ENCODE results near the gene UST. TPM values are rescaled to one million over a fixed set of nuclear protein-coding genes. Genes with fewer than 3 reads are reported as not detected.

The UST gene
- total RNA-seq, 1 donor from 2014 or later = 33.3 TPM

DNA sequence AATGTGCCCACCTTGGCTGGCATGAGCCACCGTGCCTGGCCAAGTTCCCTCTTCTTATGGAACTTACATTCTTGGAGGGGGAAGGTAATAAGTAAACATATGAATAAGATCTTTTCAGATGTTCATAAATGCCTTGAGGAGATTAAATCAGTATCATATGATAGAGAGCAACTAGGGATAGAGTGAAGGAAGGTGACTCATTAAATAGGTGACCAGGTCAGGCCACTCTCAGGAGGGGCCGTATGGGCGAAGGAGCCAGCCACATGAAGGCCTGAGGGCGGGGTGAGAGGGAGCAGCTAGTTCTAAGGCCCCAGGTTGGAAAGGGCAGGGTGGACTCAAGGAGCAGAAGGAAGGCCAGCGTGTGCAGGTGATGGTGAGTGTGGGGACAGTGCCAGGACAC, 91.1 kb downstream of the UST start:
- Histone ChIP-seq H3K9ac (no peak overlapping the region), H3K9me3 (ENCODE audit: low read depth) (no peaks in the 10 kb centered on the region), H3K4me2 (no peak overlapping the region), H2AFZ (replicated peaks) (no peak overlapping the region), H3K36me3 (no peaks in the 10 kb centered on the region), H4K20me1 (ENCODE audit: low read depth) (peaks cover 26% of the 10 kb centered on the region), H3K4me3 (no peak overlapping the region), H3K27ac (no peak overlapping the region), H3F3A (ENCODE audit: low read depth) (no peaks in the 10 kb centered on the region), H3K27me3 (no peaks in the 10 kb centered on the region), H3K79me2 (ENCODE audit: low read depth) (peaks cover 99% of the 10 kb centered on the region), H3K4me1 (peaks cover 5% of the 10 kb centered on the region)
- H3K9me3 Mint-ChIP-seq = no peaks in the 10 kb centered on the region
- no peak overlapping the region for H3K27ac Mint-ChIP-seq
- peaks cover 5% of the 10 kb centered on the region for H3K4me1 Mint-ChIP-seq
- H3K36me3 Mint-ChIP-seq = peaks cover 8% of the 10 kb centered on the region
- TF ChIP-seq EZH2phosphoT487 (IDR thresholded peaks at IDR 0.05) (no peak), EZH2 (IDR thresholded peaks at IDR 0.05) (no peak), CTCF (IDR thresholded peaks at IDR 0.05) (no peak)
- H3K27me3 Mint-ChIP-seq (ENCODE audit: insufficient read depth, low read depth) = peaks cover 2% of the 10 kb centered on the region
- no peak for DNase-seq (ENCODE audit: low spot score)
- no peak overlapping the region for H3K4me3 Mint-ChIP-seq

- Mint-ChIP-seq H3K27me3 (ENCODE audit: insufficient read depth, low read depth) (peaks cover 2% of the 10 kb centered on the region), H3K9me3 (no peaks in the 10 kb centered on the region), H3K27ac (no peak overlapping the region), H3K36me3 (peaks cover 8% of the 10 kb centered on the region), H3K4me1 (peaks cover 9% of the 10 kb centered on the region), H3K4me3 (no peak overlapping the region)
- H3K27me3 ChIP-seq = no peaks in the 10 kb centered on the region
- H3K4me1 ChIP-seq = peaks cover 5% of the 10 kb centered on the region
- DNase-seq (ENCODE audit: low spot score) = no peak
- H3K4me2 ChIP-seq = no peak overlapping the region
- no peaks in the 10 kb centered on the region for H3K36me3 ChIP-seq
- H3F3A ChIP-seq (ENCODE audit: low read depth) = no peaks in the 10 kb centered on the region
- H3K79me2 ChIP-seq (ENCODE audit: low read depth) = peaks cover 96% of the 10 kb centered on the region
- peaks cover 36% of the 10 kb centered on the region for H4K20me1 ChIP-seq (ENCODE audit: low read depth)
- H3K9me3 ChIP-seq (ENCODE audit: low read depth) = no peaks in the 10 kb centered on the region
- no peak for TF ChIP-seq EZH2 (IDR thresholded peaks at IDR 0.05)
- TF ChIP-seq CTCF (IDR thresholded peaks at IDR 0.05) = no peak
- TF ChIP-seq EZH2phosphoT487 (IDR thresholded peaks at IDR 0.05) = no peak
- no peak overlapping the region for H3K9ac ChIP-seq
- no peak overlapping the region for H2AFZ ChIP-seq (replicated peaks)
- H3K4me3 ChIP-seq = no peak overlapping the region
- no peak overlapping the region for H3K27ac ChIP-seq
Observed at GRCh38 chr6:148839044-148839443, 92.2 kb downstream of the UST start.

GRCh38 chr6:148840256-148840655, 93.4 kb downstream of the UST start:
- Histone ChIP-seq H3K4me1 (peaks cover 5% of the 10 kb centered on the region), H3K9me3 (ENCODE audit: low read depth) (no peaks in the 10 kb centered on the region), H4K20me1 (ENCODE audit: low read depth) (peaks cover 37% of the 10 kb centered on the region), H3K4me2 (no peak overlapping the region), H3K79me2 (ENCODE audit: low read depth) (peaks cover 96% of the 10 kb centered on the region), H3K36me3 (peaks cover 2% of the 10 kb centered on the region), H3K27ac (no peak overlapping the region), H3K9ac (no peak overlapping the region), H3K4me3 (no peak overlapping the region), H2AFZ (replicated peaks) (no peak overlapping the region), H3K27me3 (no peaks in the 10 kb centered on the region), H3F3A (ENCODE audit: low read depth) (no peaks in the 10 kb centered on the region)
- H3K9me3 Mint-ChIP-seq = no peaks in the 10 kb centered on the region
- H3K27ac Mint-ChIP-seq = no peak overlapping the region
- H3K4me1 Mint-ChIP-seq = peaks cover 9% of the 10 kb centered on the region
- H3K4me3 Mint-ChIP-seq = no peak overlapping the region
- TF ChIP-seq EZH2 (IDR thresholded peaks at IDR 0.05) = no peak
- no peak for TF ChIP-seq CTCF (IDR thresholded peaks at IDR 0.05)
- TF ChIP-seq EZH2phosphoT487 (IDR thresholded peaks at IDR 0.05) = no peak
- H3K36me3 Mint-ChIP-seq = peaks cover 8% of the 10 kb centered on the region
- H3K27me3 Mint-ChIP-seq (ENCODE audit: insufficient read depth, low read depth) = peaks cover 2% of the 10 kb centered on the region
- no peak for DNase-seq (ENCODE audit: low spot score)
